Activated CD8-positive, alpha-beta T cell treated with anti-CD3 and anti-CD28 coated beads for 36 hours (primary cell): ENCODE measurements around the gene RAB8B. TPM values are rescaled to one million over a fixed set of nuclear protein-coding genes. Genes with fewer than 3 reads are reported as not detected.
A peak's percentile ranks its signal among the peaks of the same experiment; 100 is the strongest.

ENCODE experiments used
- ATAC-seq: fragments of 200-7000 bp; cut with Tn5 transposase; one replicate; pipeline ENCODE4 v1.10.0; 2021; ENCODE audit warnings: mild to moderate bottlenecking, moderate library complexity
- CTCF ChIA-PET: fragments of 350-600 bp; sonication (Branson Sonifier 250); formaldehyde crosslinking; loops from one replicate; lab custom pipeline; 2021; ENCODE audit warnings: antibody characterized with exemption; lab: Charles Lee
- POLR2A ChIA-PET: fragments of 350-600 bp; sonication (Branson Sonifier 250); formaldehyde crosslinking; loops from one replicate; lab custom pipeline; 2021; ENCODE audit warnings: antibody characterized with exemption; lab: Charles Lee
- DNase-seq: peaks from one replicate; pipeline ENCODE4 v3.0.0-alpha.2; 2020
- H3K27ac Mint-ChIP-seq: one replicate; pipeline ENCODE4 v1.8.0; 2021; ENCODE audit warnings: mild to moderate bottlenecking, mixed read lengths
- H3K27me3 Mint-ChIP-seq: one replicate; pipeline ENCODE4 v1.8.0; 2021; ENCODE audit warnings: mixed read lengths
- H3K36me3 Mint-ChIP-seq: one replicate; pipeline ENCODE4 v1.8.0; 2021; ENCODE audit warnings: low read depth, mixed read lengths
- H3K4me1 Mint-ChIP-seq: one replicate; pipeline ENCODE4 v1.8.0; 2021; ENCODE audit warnings: low read depth, mixed read lengths
- H3K4me3 Mint-ChIP-seq: one replicate; pipeline ENCODE4 v1.8.0; 2021; ENCODE audit warnings: mild to moderate bottlenecking, moderate library complexity, mixed read lengths
- H3K9me3 Mint-ChIP-seq: one replicate; pipeline ENCODE4 v1.8.0; 2021; ENCODE audit warnings: mixed read lengths
- intact Hi-C: fragments of 100-400 bp; cut with micrococcal nuclease; formaldehyde crosslinking; loops from one replicate; pipeline ENCODE4 v1.10.0; 2022
- total RNA-seq, 2 experiments: library from RNA; stranded (reverse); gene quantifications; one replicate each; pipeline ENCODE4 v1.2.3, GENCODE V29; 2021
- TF ChIP-seq, protein P1 (sequence below): fragments of 200-600 bp; IDR thresholded peaks from one replicate; pipeline ENCODE4 v1.8.0; 2022; ENCODE audit warnings: antibody characterized with exemption, mild to moderate bottlenecking

The RAB8B gene
- total RNA-seq, 2 experiments from 2014 or later = 252 to 261 TPM

- ChIA-PET CTCF (interaction anchor here (0.9 to 1.9 kb wide), 4 partner anchors 20 to 118 kb away, joined by 3 to 6 read pairs (median 3); no protein-coding TSS in a partner anchor), POLR2A (no interaction called here)
- no peak overlapping the region for H3K27ac Mint-ChIP-seq
Measured at GRCh38 chr15:63165166-63165859, 24.1 kb upstream of the RAB8B start.

DNA sequence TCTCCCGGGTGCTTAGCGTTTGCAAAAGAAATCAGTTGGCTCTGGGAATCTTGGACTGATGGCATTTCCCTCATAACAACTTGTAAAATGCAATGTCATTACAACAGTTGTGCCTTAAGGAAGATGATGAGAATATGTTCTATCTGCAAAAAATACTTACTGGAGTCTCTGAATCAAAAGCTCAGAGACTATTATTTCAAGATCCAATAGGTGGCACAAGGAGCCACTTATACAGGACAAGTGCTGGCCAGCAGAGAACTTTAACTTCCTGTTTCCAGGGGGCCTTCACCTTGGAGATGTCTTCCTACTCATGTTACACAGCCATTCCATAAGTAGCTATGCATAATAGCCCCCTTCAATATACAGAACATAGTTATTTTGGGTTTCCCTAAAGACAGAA, 23.2 kb upstream of the RAB8B start:
- DNase-seq (no peak), ATAC-seq (peak; percentile 62)
- intact Hi-C loops = no loop called here
- Mint-ChIP-seq H3K27me3 (no peaks in the 10 kb centered on the region), H3K27ac (no peak overlapping the region), H3K9me3 (no peaks in the 10 kb centered on the region), H3K4me1 (peaks cover 5% of the 10 kb centered on the region), H3K36me3 (no peaks in the 10 kb centered on the region), H3K4me3 (no peak overlapping the region)
- POLR2A ChIA-PET = interaction anchor here (2.8 kb wide), 1 partner anchor 10 kb away, joined by 9 read pairs; no protein-coding TSS in a partner anchor
- TF ChIP-seq, protein P1, sequence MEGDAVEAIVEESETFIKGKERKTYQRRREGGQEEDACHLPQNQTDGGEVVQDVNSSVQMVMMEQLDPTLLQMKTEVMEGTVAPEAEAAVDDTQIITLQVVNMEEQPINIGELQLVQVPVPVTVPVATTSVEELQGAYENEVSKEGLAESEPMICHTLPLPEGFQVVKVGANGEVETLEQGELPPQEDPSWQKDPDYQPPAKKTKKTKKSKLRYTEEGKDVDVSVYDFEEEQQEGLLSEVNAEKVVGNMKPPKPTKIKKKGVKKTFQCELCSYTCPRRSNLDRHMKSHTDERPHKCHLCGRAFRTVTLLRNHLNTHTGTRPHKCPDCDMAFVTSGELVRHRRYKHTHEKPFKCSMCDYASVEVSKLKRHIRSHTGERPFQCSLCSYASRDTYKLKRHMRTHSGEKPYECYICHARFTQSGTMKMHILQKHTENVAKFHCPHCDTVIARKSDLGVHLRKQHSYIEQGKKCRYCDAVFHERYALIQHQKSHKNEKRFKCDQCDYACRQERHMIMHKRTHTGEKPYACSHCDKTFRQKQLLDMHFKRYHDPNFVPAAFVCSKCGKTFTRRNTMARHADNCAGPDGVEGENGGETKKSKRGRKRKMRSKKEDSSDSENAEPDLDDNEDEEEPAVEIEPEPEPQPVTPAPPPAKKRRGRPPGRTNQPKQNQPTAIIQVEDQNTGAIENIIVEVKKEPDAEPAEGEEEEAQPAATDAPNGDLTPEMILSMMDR = peak; percentile 41
- CTCF ChIA-PET = interaction anchor here (0.6 to 1.9 kb wide), 12 partner anchors 18 to 236 kb away, joined by 3 to 8 read pairs (median 3); no protein-coding TSS in a partner anchor

More at GRCh38 chr15:63165166-63165859, 24.1 kb upstream of the RAB8B start:
- DNase-seq (no peak), ATAC-seq (no peak)
- Mint-ChIP-seq H3K4me1 (peaks cover 5% of the 10 kb centered on the region), H3K36me3 (no peaks in the 10 kb centered on the region), H3K27me3 (no peaks in the 10 kb centered on the region), H3K4me3 (no peak overlapping the region), H3K9me3 (no peaks in the 10 kb centered on the region)
- intact Hi-C loops = no loop called here
- TF ChIP-seq, protein P1 = no peak

DNA sequence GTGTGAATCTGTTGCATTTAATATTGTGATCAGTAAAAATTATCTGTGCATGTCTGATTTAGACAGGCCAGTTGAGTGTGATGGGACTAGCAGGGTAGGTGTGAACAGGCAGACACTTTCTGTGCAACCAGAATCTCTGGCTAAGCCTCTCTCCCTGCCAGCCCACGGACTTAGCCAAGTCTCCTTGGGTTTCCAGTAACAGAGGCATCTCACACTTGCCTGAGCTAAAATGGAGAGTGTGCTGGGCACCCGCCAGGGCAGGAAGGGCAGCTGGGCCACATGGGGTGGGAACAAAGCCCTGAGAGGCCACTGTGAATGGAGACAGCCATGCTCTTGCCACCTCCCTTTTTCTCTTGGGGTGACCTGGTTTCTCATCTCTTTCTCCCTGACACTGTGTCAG, 19.6 kb upstream of the RAB8B start:
- ATAC-seq = no peak
- peaks cover 5% of the 10 kb centered on the region for H3K4me1 Mint-ChIP-seq
- no peak overlapping the region for H3K4me3 Mint-ChIP-seq
- H3K36me3 Mint-ChIP-seq = no peaks in the 10 kb centered on the region
- TF ChIP-seq, protein P1 = no peak
- no peaks in the 10 kb centered on the region for H3K27me3 Mint-ChIP-seq
- CTCF ChIA-PET = no interaction called here
- no peaks in the 10 kb centered on the region for H3K9me3 Mint-ChIP-seq
- no peak for DNase-seq
- POLR2A ChIA-PET = no interaction called here
- intact Hi-C loops = no loop called here
- H3K27ac Mint-ChIP-seq = no peak overlapping the region

DNA sequence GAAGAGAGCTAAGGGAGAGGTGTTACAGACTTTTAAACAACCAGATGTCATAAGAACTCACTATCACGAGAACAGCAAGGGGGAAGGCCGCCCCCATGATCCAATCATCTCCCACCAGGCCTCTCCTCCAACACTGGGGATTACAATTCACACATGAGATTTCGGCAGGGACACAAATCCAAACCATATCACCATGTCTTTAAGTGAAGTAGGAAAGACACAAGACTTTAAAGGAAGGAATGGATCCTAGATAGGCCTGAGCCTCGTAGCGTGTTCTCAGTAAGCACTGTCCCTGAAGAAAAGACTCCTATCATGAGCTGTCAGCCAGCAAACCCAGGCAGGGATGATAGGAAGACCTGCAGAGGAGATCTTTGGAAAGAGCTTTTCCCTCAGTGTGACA, 17.0 kb upstream of the RAB8B start:
- H3K36me3 Mint-ChIP-seq = no peaks in the 10 kb centered on the region
- intact Hi-C loops = no loop called here
- DNase-seq (no peak), ATAC-seq (no peak)
- H3K4me3 Mint-ChIP-seq = no peak overlapping the region
- no peak overlapping the region for H3K27ac Mint-ChIP-seq
- peaks cover 5% of the 10 kb centered on the region for H3K4me1 Mint-ChIP-seq
- TF ChIP-seq, protein P1 = no peak
- H3K9me3 Mint-ChIP-seq = no peaks in the 10 kb centered on the region
- no peaks in the 10 kb centered on the region for H3K27me3 Mint-ChIP-seq
- ChIA-PET CTCF (interaction anchor here (0.7 kb wide), 1 partner anchor 102 kb away, joined by 3 read pairs; no protein-coding TSS in a partner anchor), POLR2A (interaction anchor here (1.3 to 1.5 kb wide), 2 partner anchors 11 to 75 kb away, joined by 3 read pairs; no protein-coding TSS in a partner anchor)

- H3K4me1 Mint-ChIP-seq = peaks cover 10% of the 10 kb centered on the region
- ATAC-seq (no peak), DNase-seq (no peak)
- H3K27ac Mint-ChIP-seq = no peak overlapping the region
- no peaks in the 10 kb centered on the region for H3K27me3 Mint-ChIP-seq
- H3K9me3 Mint-ChIP-seq = no peaks in the 10 kb centered on the region
- ChIA-PET POLR2A (interaction anchor here (1.3 to 1.5 kb wide), 2 partner anchors 10 to 74 kb away, joined by 3 read pairs; no protein-coding TSS in a partner anchor), CTCF (interaction anchor here (0.7 kb wide), 1 partner anchor 102 kb away, joined by 3 read pairs; no protein-coding TSS in a partner anchor)
- TF ChIP-seq, protein P1 = no peak
- intact Hi-C loops = no loop called here
- no peak overlapping the region for H3K4me3 Mint-ChIP-seq
- H3K36me3 Mint-ChIP-seq = no peaks in the 10 kb centered on the region
Measured at GRCh38 chr15:63172851-63173451, 16.5 kb upstream of the RAB8B start.
